GM21825 (cell line): ENCODE results near the gene QSER1.
"Not testable (repeated sequence)": the region's sequence is repeated elsewhere in the genome, so short reads cannot be mapped to it uniquely, and the experiment has no call there.

Experiments
- ATAC-seq: cut with Tn5 transposase; IDR thresholded peaks from one replicate; pipeline ENCODE4 v1.9.1; 2021; ENCODE audit warnings: mild to moderate bottlenecking, moderate library complexity; ENCODE audit not compliant: unreplicated experiment

The QSER1 gene

GRCh38 chr11:32892355-32893092 is at the start of gene QSER1:
QSER1 (plus strand) TSS chr11:32892811; CDS start chr11:32893126, 315 bp downstream.
- peak; percentile 59 for ATAC-seq

DNA sequence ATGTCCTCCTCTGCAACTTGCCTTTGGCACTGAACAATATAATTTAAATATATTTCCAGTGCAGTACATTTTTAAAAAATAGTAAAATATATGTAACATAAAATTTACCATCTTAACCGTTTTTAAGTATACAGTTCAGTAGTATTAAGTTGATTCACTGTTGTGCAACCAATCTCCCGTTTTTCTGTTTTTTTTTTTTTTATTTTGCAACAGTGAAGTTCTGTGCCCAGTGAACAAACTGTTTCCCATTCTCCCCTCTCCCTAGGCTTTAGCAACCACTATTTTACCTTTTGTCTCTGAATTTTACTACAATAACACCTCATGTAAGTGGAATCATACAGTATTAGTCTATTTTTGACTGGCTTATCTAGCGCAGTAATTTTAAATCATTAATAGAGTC is 49.1 kb upstream of the QSER1 start:
- ATAC-seq: no peak

GRCh38 chr11:32847511-32847910 is 45.1 kb upstream of the QSER1 start:
- no peak for ATAC-seq

DNA sequence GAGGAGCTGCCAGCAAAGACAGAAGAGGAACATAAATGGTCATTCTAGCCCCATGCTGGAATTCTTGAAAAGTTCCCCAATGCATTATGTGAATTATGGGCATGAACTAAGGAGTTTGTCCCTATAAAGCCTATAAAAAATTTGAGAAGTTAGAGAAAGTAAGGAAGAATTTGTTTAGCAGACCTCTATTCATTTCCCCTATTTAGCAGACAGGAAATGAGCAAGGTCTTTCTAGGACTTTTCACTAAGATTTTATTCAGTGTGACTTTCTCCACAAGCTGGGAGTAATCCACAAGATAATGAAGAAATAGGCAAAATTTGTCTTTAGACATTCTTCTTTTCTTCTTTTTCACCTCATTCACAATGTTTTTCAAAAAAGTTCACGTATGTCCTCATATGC is 42.9 kb upstream of the QSER1 start:
- no peak for ATAC-seq

- ATAC-seq: no peak
These were observed 41.4 kb upstream of the QSER1 start for GRCh38 chr11:32851251-32851650.

DNA sequence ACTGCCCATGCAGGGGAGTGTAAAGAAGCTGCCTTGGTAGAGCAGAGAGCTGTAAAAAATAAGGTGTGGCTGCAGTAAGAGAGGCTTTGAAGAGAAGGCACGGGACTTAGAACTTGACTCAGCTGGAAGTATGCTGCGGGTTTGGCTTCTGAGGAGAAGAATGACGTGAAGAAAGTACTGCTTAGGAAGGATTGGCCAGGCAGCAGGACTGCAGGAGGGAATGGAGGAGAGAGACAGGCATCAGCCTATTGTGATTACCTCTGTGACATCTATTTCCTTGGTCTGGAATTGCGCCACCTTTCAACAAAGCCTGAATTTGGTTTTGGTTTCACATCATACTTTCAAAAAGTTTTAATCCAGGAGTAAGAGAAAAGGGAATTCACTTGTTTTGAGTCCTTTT is 40.4 kb upstream of the QSER1 start:
- ATAC-seq: no peak

- no peak for ATAC-seq
These were observed 37.0 kb upstream of the QSER1 start for GRCh38 chr11:32855601-32856000.

- ATAC-seq: no peak
These were observed 33.9 kb upstream of the QSER1 start for GRCh38 chr11:32858731-32859130.

- ATAC-seq: no peak
These were observed 30.6 kb upstream of the QSER1 start for GRCh38 chr11:32861850-32862577.

DNA sequence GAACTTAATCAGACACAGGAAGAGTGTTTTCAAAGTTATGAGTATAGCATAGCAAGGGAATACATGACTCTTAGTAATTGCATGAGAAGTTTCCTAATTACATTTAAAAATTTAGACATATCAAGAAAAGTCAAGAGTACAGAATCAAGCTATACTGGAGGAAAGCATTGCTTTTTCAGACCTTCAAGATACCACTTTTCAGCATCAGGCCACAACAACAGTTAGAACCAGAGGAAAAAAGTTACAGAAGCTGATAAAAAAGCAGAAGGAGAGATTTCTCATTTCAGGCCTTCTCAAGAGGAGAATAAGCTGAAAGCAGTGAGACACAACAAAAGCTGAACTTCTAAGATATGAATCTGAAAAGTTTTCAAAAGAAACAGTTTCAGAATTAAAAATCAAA is 28.1 kb upstream of the QSER1 start:
- no peak for ATAC-seq

DNA sequence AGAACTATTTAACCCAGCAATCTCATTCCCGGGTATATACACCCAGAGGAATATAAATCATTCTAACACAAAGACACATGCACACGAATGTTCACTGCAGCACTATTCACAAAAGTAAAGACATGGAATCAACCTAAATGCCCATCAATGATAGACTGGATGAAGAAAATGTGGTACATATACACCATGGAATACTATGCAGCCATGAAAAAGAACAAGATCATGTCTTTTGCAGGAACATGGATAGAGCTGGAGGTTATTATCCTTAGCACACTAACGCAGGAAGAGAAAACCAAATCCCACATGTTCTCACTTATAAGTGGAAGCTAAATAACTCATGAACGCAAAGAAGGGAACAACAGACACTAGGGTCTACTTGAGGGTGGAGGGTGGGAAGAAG is 23.9 kb upstream of the QSER1 start:
- ATAC-seq: not testable (repeated sequence)

GRCh38 chr11:32870676-32871075 is 21.9 kb upstream of the QSER1 start:
- ATAC-seq: no peak

DNA sequence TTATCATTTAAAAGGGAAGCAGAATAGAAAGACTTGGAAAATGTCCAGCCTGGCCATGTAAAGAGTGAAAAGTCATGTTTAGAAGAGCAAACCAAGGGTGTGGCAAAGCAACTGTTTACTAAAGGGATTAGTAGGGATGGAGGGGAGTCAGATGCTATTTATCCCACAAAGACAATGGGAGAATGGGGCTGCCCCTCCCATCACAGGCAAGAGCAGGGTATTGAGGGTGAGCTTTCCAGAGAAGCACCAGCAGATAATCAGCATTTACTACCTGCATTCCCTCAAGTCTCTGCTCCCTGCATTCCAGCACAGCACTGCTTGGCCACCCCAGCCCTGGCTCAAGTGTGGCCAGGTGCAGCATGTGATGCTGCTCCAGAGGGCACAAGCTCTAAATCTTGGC is 18.5 kb upstream of the QSER1 start:
- no peak for ATAC-seq

DNA sequence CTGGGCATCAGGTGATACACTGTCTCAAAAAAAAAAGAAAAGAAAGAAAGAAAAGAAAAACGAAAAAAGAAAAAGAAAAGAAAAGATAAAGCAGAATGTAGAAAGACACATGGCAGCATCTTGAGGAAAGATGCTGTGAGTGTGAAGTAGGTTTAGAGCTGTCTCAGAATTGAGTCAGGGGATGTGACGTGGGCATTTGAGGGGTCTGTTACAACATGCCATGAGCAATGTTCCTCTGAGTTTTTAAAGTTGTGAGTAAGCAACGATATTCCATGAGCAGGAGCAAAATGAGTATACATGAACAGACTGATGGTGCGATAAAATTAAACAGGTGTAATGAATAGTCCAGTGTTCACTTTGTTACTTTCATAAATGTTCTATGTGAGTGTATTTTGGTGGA is 11.3 kb upstream of the QSER1 start:
- no peak for ATAC-seq

- ATAC-seq: no peak
These were observed 9.2 kb upstream of the QSER1 start for GRCh38 chr11:32883421-32883820.

DNA sequence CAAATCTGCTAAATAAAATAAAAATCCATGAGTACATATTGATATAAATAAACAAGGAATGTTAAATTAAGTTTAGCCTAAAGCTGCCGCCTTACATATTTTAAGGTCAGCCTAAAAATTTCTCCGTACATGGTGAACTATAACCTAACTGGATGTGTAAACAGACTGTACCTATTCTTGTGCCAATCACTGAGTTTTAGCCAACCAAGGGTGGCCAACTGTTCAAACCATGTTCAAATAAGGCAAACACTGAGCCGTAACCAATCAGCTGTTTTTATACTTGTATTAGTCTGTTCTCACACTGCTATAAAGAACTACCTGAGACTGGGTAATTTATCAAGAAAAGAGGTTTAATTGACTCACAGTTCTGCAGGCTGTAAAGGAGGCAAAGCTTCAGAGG is 8.6 kb upstream of the QSER1 start:
- no peak for ATAC-seq

GRCh38 chr11:32884770-32885384 is 7.7 kb upstream of the QSER1 start:
- ATAC-seq: no peak

DNA sequence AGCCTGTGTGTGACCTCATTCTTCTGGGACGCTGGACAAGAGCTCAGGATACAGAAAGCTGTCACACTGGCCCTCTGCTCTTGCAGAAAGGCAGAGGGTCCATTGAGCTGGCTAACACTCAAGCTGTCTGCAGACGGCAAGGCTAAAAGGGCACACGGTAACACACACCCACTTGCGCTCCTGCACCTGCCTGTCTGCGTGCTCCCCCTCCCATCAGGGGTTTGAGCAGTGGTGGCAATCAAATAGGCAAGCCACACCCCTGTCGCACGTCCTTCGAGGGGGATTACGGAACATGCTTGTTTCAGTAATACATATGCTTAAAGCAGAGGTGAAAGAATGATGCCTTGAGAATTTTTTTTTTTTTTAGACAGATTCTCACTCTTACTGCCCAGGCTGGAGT is 7.1 kb upstream of the QSER1 start:
- ATAC-seq: no peak

- ATAC-seq: no peak
These were observed 6.4 kb upstream of the QSER1 start for GRCh38 chr11:32886180-32886579.

DNA sequence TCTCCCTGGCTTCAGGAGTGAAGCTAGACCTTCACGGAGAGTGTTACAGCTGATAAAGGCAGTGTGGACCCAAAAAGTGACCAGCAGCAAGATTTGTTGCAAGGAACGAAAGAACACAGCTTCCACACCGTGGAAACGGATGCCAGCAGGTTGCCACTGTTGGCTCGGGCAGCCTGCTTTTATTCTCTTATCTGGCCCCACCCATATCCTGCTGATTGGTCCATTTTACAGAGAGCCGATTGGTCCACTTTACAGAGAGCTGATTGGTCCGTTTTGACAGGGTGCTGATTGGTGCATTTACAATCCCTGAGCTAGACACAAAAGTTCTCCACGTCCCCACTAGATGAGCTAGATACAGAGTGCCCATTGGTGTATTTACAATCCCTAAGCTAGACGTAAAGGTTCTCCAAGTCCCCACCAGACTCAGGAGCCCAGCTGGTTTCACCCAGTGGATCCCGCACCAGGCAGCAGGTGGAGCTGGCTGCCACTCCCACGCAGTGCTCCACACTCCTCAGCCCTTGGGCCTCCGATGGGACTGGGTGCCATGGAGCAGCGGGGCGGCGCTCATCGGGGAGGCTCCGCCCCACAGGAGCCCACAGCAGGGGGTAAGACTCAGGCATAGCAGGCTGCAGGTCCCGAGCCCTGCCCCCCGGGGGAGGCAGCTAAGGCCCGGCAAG is 4.8 kb upstream of the QSER1 start:
- not testable (repeated sequence) for ATAC-seq

DNA sequence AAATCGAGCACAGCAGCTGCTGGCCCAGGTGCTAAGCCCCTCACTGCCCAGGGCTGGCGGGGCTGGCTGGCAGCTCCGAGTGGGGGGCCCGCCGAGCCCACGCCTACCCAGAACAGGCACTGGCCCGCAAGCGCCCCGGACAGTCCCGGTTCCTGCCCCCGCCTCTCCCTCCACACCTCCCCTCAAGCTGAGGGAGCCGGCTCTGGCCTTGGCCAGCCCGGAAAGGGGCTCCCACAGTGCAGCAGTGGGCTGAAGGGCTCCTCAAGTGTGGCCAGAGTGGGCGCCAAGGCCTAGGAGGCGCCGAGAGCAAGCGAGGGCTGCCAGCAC is 4.3 kb upstream of the QSER1 start:
- not testable (repeated sequence) for ATAC-seq

GRCh38 chr11:32888805-32889204 is 3.8 kb upstream of the QSER1 start:
- no peak for ATAC-seq
